Keratinocyte (primary cell): ENCODE results near the gene BANF2. TPM values are rescaled to one million over a fixed set of nuclear protein-coding genes. Genes with fewer than 3 reads are reported as not detected.

ENCODE experiments used
- DNase-seq: peaks from one replicate; pipeline ENCODE4 v3.0.0-alpha.2; 2011; ENCODE audit warnings: low read depth, missing footprints, low spot score
- FAIRE-seq: peaks from 2 replicates; lab custom pipeline; 2011; peaks lifted over from hg19 to GRCh38; lab: Jason Lieb, UNC
- H2AFZ ChIP-seq: 2 replicates; pipeline ENCODE4 v1.6.0; 2012; ENCODE audit warnings: low read length, control low read depth, inconsistent platforms; ENCODE audit not compliant: control insufficient read depth
- H3K27ac ChIP-seq: 2 replicates; pipeline ENCODE4 v1.5.1; 2011; ENCODE audit warnings: low read length; ENCODE audit not compliant: control insufficient read depth, insufficient read depth
- H3K27me3 ChIP-seq: 3 replicates; pipeline ENCODE4 v1.6.0; 2011; ENCODE audit warnings: low read length; ENCODE audit not compliant: control insufficient read depth, insufficient read depth; ENCODE audit errors: extremely low read depth
- H3K36me3 ChIP-seq, 2 experiments: 2 replicates in 1 of 2; 3 replicates in 1 of 2; pipeline ENCODE4 v1.5.1; 2011; ENCODE audit warnings: low read length in 2 of 2, mild to moderate bottlenecking in 1 of 2; ENCODE audit not compliant: control insufficient read depth in 2 of 2, insufficient read depth in 2 of 2; ENCODE audit errors: extremely low read depth in 1 of 2
- H3K4me1 ChIP-seq: 3 replicates; pipeline ENCODE4 v1.5.1; 2011; ENCODE audit warnings: low read length; ENCODE audit not compliant: control insufficient read depth, insufficient read depth; ENCODE audit errors: extremely low read depth
- H3K4me2 ChIP-seq: 3 replicates; pipeline ENCODE4 v1.6.0; 2011; ENCODE audit warnings: low read depth, low read length; ENCODE audit not compliant: control insufficient read depth, insufficient read depth; ENCODE audit errors: extremely low read depth
- H3K4me3 ChIP-seq, 3 experiments: fragments of 200-600 bp in 1 of 3; sonication (generic) in 1 of 3; 2 replicates in 2 of 3; 3 replicates in 1 of 3; pipeline ENCODE4 v1.5.1; 2011 to 2016; ENCODE audit warnings: low read length in 3 of 3, mild to moderate bottlenecking in 3 of 3, control low read depth in 2 of 3, inconsistent platforms in 1 of 3, low read depth in 1 of 3, mixed read lengths in 1 of 3, mixed run types in 1 of 3, moderate library complexity in 1 of 3; ENCODE audit not compliant: control insufficient read depth in 2 of 3, insufficient read depth in 2 of 3; ENCODE audit errors: extremely low read depth in 1 of 3
- H3K79me2 ChIP-seq: 2 replicates; pipeline ENCODE4 v1.6.0; 2012; ENCODE audit warnings: low read length; ENCODE audit not compliant: control insufficient read depth, insufficient read depth
- H3K9ac ChIP-seq: 3 replicates; pipeline ENCODE4 v1.6.0; 2011; ENCODE audit warnings: low read length; ENCODE audit not compliant: control insufficient read depth, insufficient read depth; ENCODE audit errors: extremely low read depth
- H3K9me1 ChIP-seq: 3 replicates; pipeline ENCODE4 v1.6.0; 2011; ENCODE audit warnings: low read length; ENCODE audit not compliant: control insufficient read depth, insufficient read depth; ENCODE audit errors: extremely low read depth
- H3K9me3 ChIP-seq: 2 replicates; pipeline ENCODE4 v1.5.1; 2012; ENCODE audit warnings: low read depth, low read length; ENCODE audit not compliant: control insufficient read depth
- H4K20me1 ChIP-seq: 3 replicates; pipeline ENCODE4 v1.6.0; 2011; ENCODE audit warnings: low read length; ENCODE audit not compliant: control insufficient read depth, insufficient read depth; ENCODE audit errors: extremely low read depth
- CTCF ChIP-seq, 3 experiments: IDR thresholded peaks in 1 of 3; conservative IDR thresholded peaks in 1 of 3; optimal IDR thresholded peaks in 1 of 3; 2 replicates in 2 of 3; 3 replicates in 1 of 3; pipeline versions ENCODE3 to v1.5.1; 2011; ENCODE audit warnings: low read length in 3 of 3, mild to moderate bottlenecking in 3 of 3, moderate library complexity in 2 of 3, control low read depth in 1 of 3, inconsistent platforms in 1 of 3; ENCODE audit not compliant: insufficient read depth in 2 of 3; ENCODE audit errors: extremely low read depth in 1 of 3
- EZH2 ChIP-seq: IDR thresholded peaks from one replicate; pipeline ENCODE4 v1.6.1; 2012; ENCODE audit warnings: inconsistent platforms, mild to moderate bottlenecking, low read length, moderate library complexity
- dilution Hi-C: fragments of 300-500 bp; cut with MboI; formaldehyde crosslinking; loops from one replicate; pipeline ENCODE4 v1.7.0; 2020; ENCODE audit warnings: low sequenced_read_pairs; ENCODE audit not compliant: extremely low pct_ligation_motif_present
- polyA plus RNA-seq, 5 experiments: library from polyadenylated mRNA; depleted of rRNA in 3 of 5; stranded (reverse) in 3 of 5; stranded (forward) in 1 of 5; unstranded in 1 of 5; fragments of >200 nt; gene quantifications; 1 replicate in 1 of 5; 2 replicates in 3 of 5; 3 replicates in 1 of 5; pipeline versions ENCODE4 v1.2.1 to v1.2.3, GENCODE V29; 2011 to 2012; ENCODE audit warnings: missing spikeins in 2 of 5, low read depth in 1 of 5, low replicate concordance in 1 of 5

The BANF2 gene
- polyA plus RNA-seq, 1 donor (not counting 4 experiments of a cell fraction or from before 2014, with no cell fraction given): not detected

- FAIRE-seq (no peak), DNase-seq (no peak)
- dilution Hi-C loops: no loop called here
- H3K4me1 ChIP-seq: peaks cover 16% of the 10 kb centered on the region
- no peak overlapping the region for H3K27ac ChIP-seq
- no peaks in the 10 kb centered on the region for H3K9me1 ChIP-seq
- peak overlapping the region; percentile 79 for H2AFZ ChIP-seq
- peaks cover 6 to 21% of the 10 kb centered on the region in 2 experiments for H3K36me3 ChIP-seq
- H3K4me3 ChIP-seq: peak overlapping the region; percentile 53 to 71 (median 67)
- H3K4me2 ChIP-seq: peak overlapping the region; percentile 77
- H3K27me3 ChIP-seq: peaks cover 29% of the 10 kb centered on the region
- peaks cover 31% of the 10 kb centered on the region for H3K79me2 ChIP-seq
- H3K9me3 ChIP-seq: no peaks in the 10 kb centered on the region
- H3K9ac ChIP-seq: peak overlapping the region; percentile 66
- H4K20me1 ChIP-seq: peaks cover 6% of the 10 kb centered on the region
- TF ChIP-seq EZH2 (no peak), CTCF (optimal IDR thresholded peaks at IDR 0.05 in 1 of 3, IDR thresholded peaks at IDR 0.05 in 1 of 3, conservative IDR thresholded peaks at IDR 0.05 in 1 of 3; ENCODE audit: extremely low read depth in 1 of 3, insufficient read depth in 2 of 3, low read length in 3 of 3) (no peak)
Observed at GRCh38 chr20:17682889-17683198, 16.9 kb upstream of the BANF2 start.

- peaks cover 3 to 16% of the 10 kb centered on the region in 2 experiments for H3K36me3 ChIP-seq
- H3K79me2 ChIP-seq: peaks cover 25% of the 10 kb centered on the region
- peaks cover 29% of the 10 kb centered on the region for H3K27me3 ChIP-seq
- H3K9me1 ChIP-seq: no peaks in the 10 kb centered on the region
- peak overlapping the region; percentile 77 for H3K4me2 ChIP-seq
- H4K20me1 ChIP-seq: peaks cover 6% of the 10 kb centered on the region
- no peak overlapping the region for H3K4me3 ChIP-seq
- no peak overlapping the region for H3K9ac ChIP-seq
- H2AFZ ChIP-seq: no peak overlapping the region
- TF ChIP-seq EZH2 (no peak), CTCF (optimal IDR thresholded peaks at IDR 0.05 in 1 of 3, IDR thresholded peaks at IDR 0.05 in 1 of 3, conservative IDR thresholded peaks at IDR 0.05 in 1 of 3; ENCODE audit: extremely low read depth in 1 of 3, insufficient read depth in 2 of 3, low read length in 3 of 3) (no peak)
- peaks cover 16% of the 10 kb centered on the region for H3K4me1 ChIP-seq
- no peaks in the 10 kb centered on the region for H3K9me3 ChIP-seq
- dilution Hi-C loops: no loop called here
- H3K27ac ChIP-seq: no peak overlapping the region
- DNase-seq: no peak
- FAIRE-seq: no peak
Observed at GRCh38 chr20:17683218-17684076, 16.3 kb upstream of the BANF2 start.
